H1 (cell line): ENCODE data around the gene SH2B3. TPM values are rescaled to one million over a fixed set of nuclear protein-coding genes. Genes with fewer than 3 reads are reported as not detected.

Experiments
- CTCF ChIA-PET: fragments of 300-600 bp; sonication (Branson Sonifier 250); formaldehyde crosslinking; loops from one replicate; lab custom pipeline; 2021; ENCODE audit not compliant: partially characterized antibody; lab: Charles Lee
- POLR2A ChIA-PET: fragments of 300-600 bp; sonication (Branson Sonifier 250); formaldehyde crosslinking; loops from one replicate; lab custom pipeline; 2021; ENCODE audit warnings: inconsistent platforms; ENCODE audit not compliant: partially characterized antibody; lab: Charles Lee
- DNase-seq, 2 experiments: peaks; one replicate each; pipeline versions ENCODE4 v3.0.0 to v3.0.0-alpha.2; 2010 to 2022; ENCODE audit warnings: low spot score in 2 of 2, low read depth in 1 of 2, mixed read lengths in 1 of 2
- FAIRE-seq: peaks from 2 replicates; lab custom pipeline; 2011; peaks lifted over from hg19 to GRCh38; lab: Jason Lieb, UNC
- H2AFZ ChIP-seq: 2 replicates; pipeline ENCODE4 v1.8.1; 2012; ENCODE audit warnings: low read length, inconsistent platforms
- H2AK5ac ChIP-seq: 2 replicates; pipeline ENCODE4 v1.6.1; 2013; ENCODE audit warnings: low read depth, low read length
- H2BK120ac ChIP-seq: replicated peaks from 2 replicates; pipeline ENCODE3; 2013; ENCODE audit warnings: low read depth, low read length, inconsistent platforms
- H2BK12ac ChIP-seq: 2 replicates; pipeline ENCODE4 v1.6.1; 2013; ENCODE audit warnings: low read depth, low read length
- H2BK15ac ChIP-seq: 2 replicates; pipeline ENCODE4 v1.6.1; 2013; ENCODE audit warnings: low read length
- H2BK20ac ChIP-seq: 2 replicates; pipeline ENCODE4 v1.6.1; 2013; ENCODE audit warnings: low read length
- H2BK5ac ChIP-seq: 2 replicates; pipeline ENCODE4 v1.6.1; 2013; ENCODE audit warnings: low read depth, low read length
- H3K14ac ChIP-seq: 2 replicates; pipeline ENCODE4 v1.6.1; 2013; ENCODE audit warnings: inconsistent platforms; ENCODE audit not compliant: insufficient read length
- H3K18ac ChIP-seq: 2 replicates; pipeline ENCODE4 v1.6.1; 2013; ENCODE audit warnings: low read length; ENCODE audit errors: extremely low read depth
- H3K23ac ChIP-seq: 2 replicates; pipeline ENCODE4 v1.6.1; 2013; ENCODE audit warnings: inconsistent platforms; ENCODE audit not compliant: insufficient read length
- H3K23me2 ChIP-seq: 2 replicates; pipeline ENCODE4 v1.6.1; 2013; ENCODE audit warnings: low read depth, low read length
- H3K27ac ChIP-seq: 2 replicates; pipeline ENCODE4 v1.6.1; 2011; ENCODE audit warnings: low read depth, low read length, inconsistent platforms
- H3K27me3 ChIP-seq, 4 experiments: replicated peaks in 1 of 4; 1 replicate in 1 of 4; 2 replicates in 3 of 4; pipeline versions ENCODE4 v1.6.1 to v1.8.1; 2011 to 2013; ENCODE audit warnings: low read length in 3 of 4, mild to moderate bottlenecking in 3 of 4, inconsistent platforms in 2 of 4, mixed read lengths in 2 of 4, moderate library complexity in 1 of 4; ENCODE audit not compliant: control insufficient read depth in 3 of 4, insufficient read depth in 3 of 4; ENCODE audit errors: extremely low read depth in 1 of 4
- H3K36me3 ChIP-seq, 4 experiments: 2 replicates each; pipeline versions ENCODE4 v1.6.1 to v1.8.1; 2011 to 2013; ENCODE audit warnings: mild to moderate bottlenecking in 4 of 4, low read length in 3 of 4, moderate library complexity in 2 of 4, control low read depth in 1 of 4, inconsistent platforms in 1 of 4; ENCODE audit not compliant: insufficient read depth in 4 of 4, control insufficient read depth in 2 of 4
- H3K4ac ChIP-seq: replicated peaks from 2 replicates; pipeline ENCODE3; 2013; ENCODE audit warnings: low read length, low read depth, mixed read lengths, inconsistent platforms; ENCODE audit not compliant: insufficient read length
- H3K4me1 ChIP-seq, 4 experiments: replicated peaks in 1 of 4; 1 replicate in 1 of 4; 2 replicates in 3 of 4; pipeline versions ENCODE4 v1.6.1 to v1.8.1; 2011 to 2013; ENCODE audit warnings: low read length in 3 of 4, inconsistent platforms in 2 of 4, mixed read lengths in 1 of 4; ENCODE audit not compliant: insufficient read depth in 4 of 4, control insufficient read depth in 3 of 4
- H3K4me2 ChIP-seq, 2 experiments: 2 replicates each; pipeline versions ENCODE4 v1.6.1 to v1.8.1; 2011 to 2013; ENCODE audit warnings: low read depth in 2 of 2, low read length in 2 of 2, control low read depth in 1 of 2, inconsistent platforms in 1 of 2, mild to moderate bottlenecking in 1 of 2; ENCODE audit not compliant: insufficient read depth in 1 of 2
- H3K4me3 ChIP-seq, 4 experiments: fragments of 200-600, 300-600 bp in 1 of 4; sonication (generic), shearing (Covaris generic), sonication (Bioruptor Twin) in 1 of 4; 2 replicates each; pipeline versions ENCODE4 v1.5.1 to v1.8.1; 2011 to 2016; ENCODE audit warnings: low read length in 4 of 4, low read depth in 3 of 4, control low read depth in 2 of 4, inconsistent platforms in 2 of 4, mild to moderate bottlenecking in 2 of 4, mixed read lengths in 1 of 4, moderate library complexity in 1 of 4; ENCODE audit not compliant: insufficient read depth in 2 of 4; ENCODE audit errors: extremely low read depth in 1 of 4
- H3K56ac ChIP-seq: replicated peaks from 2 replicates; pipeline ENCODE3; 2013; ENCODE audit warnings: low read depth, mild to moderate bottlenecking, mixed read lengths, low read length, inconsistent platforms; ENCODE audit not compliant: insufficient read length
- H3K79me1 ChIP-seq: 2 replicates; pipeline ENCODE4 v1.6.1; 2013; ENCODE audit warnings: low read depth, low read length, control low read depth
- H3K79me2 ChIP-seq, 2 experiments: 2 replicates each; pipeline versions ENCODE4 v1.6.1 to v1.8.1; 2012 to 2013; ENCODE audit warnings: low read length in 2 of 2, mild to moderate bottlenecking in 2 of 2, inconsistent platforms in 1 of 2; ENCODE audit not compliant: insufficient read depth in 2 of 2, control insufficient read depth in 1 of 2
- H3K9ac ChIP-seq, 4 experiments: replicated peaks in 1 of 4; 1 replicate in 1 of 4; 2 replicates in 3 of 4; pipeline versions ENCODE4 v1.6.1 to v1.8.1; 2011 to 2013; ENCODE audit warnings: low read depth in 3 of 4, low read length in 3 of 4, control low read depth in 2 of 4, mild to moderate bottlenecking in 2 of 4, moderate library complexity in 2 of 4, inconsistent platforms in 1 of 4; ENCODE audit errors: extremely low read depth in 1 of 4
- H3K9me3 ChIP-seq, 2 experiments: 2 replicates each; pipeline versions ENCODE4 v1.6.1 to v1.8.1; 2012 to 2013; ENCODE audit warnings: mild to moderate bottlenecking in 2 of 2, moderate library complexity in 2 of 2, control low read depth in 1 of 2, inconsistent platforms in 1 of 2, low read depth in 1 of 2, low read length in 1 of 2, mixed read lengths in 1 of 2; ENCODE audit not compliant: insufficient read depth in 2 of 2
- H4K20me1 ChIP-seq, 2 experiments: replicated peaks in 1 of 2; 2 replicates each; pipeline versions ENCODE3 to v1.8.1; 2011 to 2013; ENCODE audit warnings: inconsistent platforms in 2 of 2, low read length in 2 of 2, mild to moderate bottlenecking in 1 of 2; ENCODE audit not compliant: insufficient read depth in 2 of 2, control insufficient read depth in 1 of 2
- H4K5ac ChIP-seq: 2 replicates; pipeline ENCODE4 v1.6.1; 2013; ENCODE audit warnings: low read length, low read depth, mixed read lengths, inconsistent platforms; ENCODE audit not compliant: insufficient read length
- H4K8ac ChIP-seq: 2 replicates; pipeline ENCODE4 v1.8.0; 2013; ENCODE audit warnings: mild to moderate bottlenecking, moderate library complexity, low read length, inconsistent platforms; ENCODE audit not compliant: insufficient read depth; ENCODE audit errors: extremely low read depth
- H4K91ac ChIP-seq: replicated peaks from 2 replicates; pipeline ENCODE3; 2013; ENCODE audit warnings: low read length, mixed read lengths, inconsistent platforms; ENCODE audit not compliant: insufficient read length
- ATF2 ChIP-seq: IDR thresholded peaks from 2 replicates; pipeline ENCODE4 v1.6.1; 2012; ENCODE audit warnings: low read length, inconsistent platforms
- ATF3 ChIP-seq: IDR thresholded peaks from 2 replicates; pipeline ENCODE4 v1.6.1; 2011; ENCODE audit warnings: low read depth, mild to moderate bottlenecking, low read length; ENCODE audit not compliant: insufficient read depth
- BRCA1 ChIP-seq: IDR thresholded peaks from 2 replicates; pipeline ENCODE4 v1.6.1; 2012; ENCODE audit warnings: low read depth, low read length, improper control_type of control experiment
- EGR1 ChIP-seq: IDR thresholded peaks from 2 replicates; pipeline ENCODE4 v1.6.1; 2011; ENCODE audit warnings: low read depth, low read length, borderline replicate concordance
- FOSL1 ChIP-seq: IDR thresholded peaks from 2 replicates; pipeline ENCODE4 v1.6.1; 2011; ENCODE audit warnings: mild to moderate bottlenecking, low read depth, low read length, moderate library complexity; ENCODE audit not compliant: insufficient read depth
- HDAC6 ChIP-seq: IDR thresholded peaks from one replicate; pipeline ENCODE4 v1.7.1; 2012; ENCODE audit warnings: low read depth, mild to moderate bottlenecking, inconsistent platforms, low read length, moderate library complexity
- JUN ChIP-seq: IDR thresholded peaks from 2 replicates; pipeline ENCODE4 v1.6.1; 2011; ENCODE audit warnings: low read depth, mild to moderate bottlenecking, improper control_type of control experiment, low read length
- KDM4A ChIP-seq: IDR thresholded peaks from one replicate; pipeline ENCODE4 v1.7.1; 2012; ENCODE audit warnings: low read depth, mild to moderate bottlenecking, moderate library complexity, low read length, inconsistent platforms; ENCODE audit not compliant: severe bottlenecking
- SP2 ChIP-seq: IDR thresholded peaks from 2 replicates; pipeline ENCODE4 v1.6.1; 2012; ENCODE audit warnings: mild to moderate bottlenecking, low read length, inconsistent platforms
- SRF ChIP-seq: IDR thresholded peaks from 2 replicates; pipeline ENCODE4 v1.6.1; 2011; ENCODE audit warnings: mild to moderate bottlenecking, low read depth, low read length, moderate library complexity
- WGBS, 2 experiments: shearing (Covaris generic) in 1 of 2; methylation state at CpG; one replicate each; pipeline versions ENCODE4 v1.1.6 to v1.1.7; 2013 to 2015; ENCODE audit warnings: low lambda C conversion rate in 2 of 2, mixed read lengths in 2 of 2, inconsistent platforms in 1 of 2, low coverage in 1 of 2, missing lambda C conversion rate in 1 of 2; ENCODE audit not compliant: insufficient replicate concordance in 2 of 2, insufficient coverage in 1 of 2, insufficient read length in 1 of 2; ENCODE audit errors: extremely low coverage in 1 of 2, missing lambda C conversion rate in 1 of 2; 5-methylcytosine and 5-hydroxymethylcytosine counted together
- polyA plus RNA-seq, 7 experiments: library from polyadenylated mRNA; depleted of rRNA in 3 of 7; stranded (reverse) in 5 of 7; unstranded in 2 of 7; fragments of >200 nt in 5 of 7; fragments of 200-250 nt in 2 of 7; gene quantifications; 1 replicate in 5 of 7; 2 replicates in 1 of 7; 4 replicates in 1 of 7; pipeline versions ENCODE4 v1.2.1 to v1.2.3, GENCODE V29; 2011 to 2013; ENCODE audit warnings: missing spikeins in 2 of 7, mixed read lengths in 2 of 7
- total RNA-seq: library from RNA; stranded (reverse); fragmentation: NEBNext Ultra II Directional; extraction: Animal tissue kit (Norgen Biotek cat#: 25700); gene quantifications from 2 replicates; pipeline ENCODE4 v1.2.1, GENCODE V29; 2021

SH2B3 gene
- total and polyA plus RNA-seq, 2 of the 8 experiments (the other 6 are each of a cell fraction or from before 2014, with no cell fraction given) = 20.8 to 34.1 TPM

- DNase-seq = no peak
- no peaks in the 10 kb centered on the region for H3K79me1 ChIP-seq
- H3K23me2 ChIP-seq = no peaks in the 10 kb centered on the region
- FAIRE-seq = no peak
- POLR2A ChIA-PET = interaction anchor here (0.6 to 1.6 kb wide), 4 partner anchors 9 to 84 kb away, joined by 3 to 8 read pairs (median 5); no protein-coding TSS in a partner anchor
- H3K4me3 ChIP-seq = no peak overlapping the region
- no peak overlapping the region for H3K9ac ChIP-seq
- CTCF ChIA-PET = interaction anchor here (0.6 to 22.8 kb wide), 28 partner anchors 9 to 698 kb away, joined by 3 to 838 read pairs (median 10); partner anchors contain the start of genes PHETA1 and SH2B3
- H2BK15ac ChIP-seq = no peak overlapping the region
- H3K23ac ChIP-seq = no peak overlapping the region
- H3K27me3 ChIP-seq = no peaks in the 10 kb centered on the region
- H4K20me1 ChIP-seq = no peaks in the 10 kb centered on the region
- H2BK5ac ChIP-seq = no peak overlapping the region
- H3K56ac ChIP-seq = no peak overlapping the region
- no peak overlapping the region for H3K4ac ChIP-seq
- H4K8ac ChIP-seq = no peak overlapping the region
- no peak overlapping the region for H4K5ac ChIP-seq
- H3K36me3 ChIP-seq = no peaks in the 10 kb centered on the region
- H2AFZ ChIP-seq = no peak overlapping the region
- no peaks in the 10 kb centered on the region for H3K9me3 ChIP-seq
- 90% methylated on average over 8 of the region's 8 CpGs; no CpG with 5 or more reads in 1 of the 2 experiments for WGBS, 2 experiments
- H4K91ac ChIP-seq = no peak overlapping the region
- no peak overlapping the region for H2AK5ac ChIP-seq
- no peak overlapping the region for H3K14ac ChIP-seq
- H2BK120ac ChIP-seq = no peak overlapping the region
- H2BK12ac ChIP-seq = no peak overlapping the region
- no peaks in the 10 kb centered on the region for H3K79me2 ChIP-seq
- H3K18ac ChIP-seq = no peak overlapping the region
- no peak overlapping the region for H3K4me2 ChIP-seq
- no peaks in the 10 kb centered on the region for H3K4me1 ChIP-seq
- H3K27ac ChIP-seq = no peak overlapping the region
- no peak overlapping the region for H2BK20ac ChIP-seq
- TF ChIP-seq EGR1 = no peak
- TF ChIP-seq SRF = no peak
- TF ChIP-seq FOSL1 = no peak
- no peak for TF ChIP-seq BRCA1
- TF ChIP-seq HDAC6 = no peak
- TF ChIP-seq KDM4A = no peak
- no peak for TF ChIP-seq ATF3
- no peak for TF ChIP-seq ATF2
- no peak for TF ChIP-seq SP2
- no peak for TF ChIP-seq JUN
Measured at GRCh38 chr12:111395336-111396187, 10.2 kb upstream of the SH2B3 start.
